Cardiac fibroblast (primary cell): ENCODE data around the gene NPAS3.

Experiments used
- DNase-seq, 2 donors: peaks; one replicate each; pipeline versions ENCODE4 v3.0.0 to v3.0.0-alpha.2; 2010; ENCODE audit warnings: low read depth in 2 of 2
- H3K4me3 ChIP-seq, 2 donors: replicated peaks in 1 of 2; 1 replicate in 1 of 2; 2 replicates in 1 of 2; pipeline ENCODE4 v1.5.1; 2011; ENCODE audit warnings: low read depth in 2 of 2, low read length in 2 of 2, mild to moderate bottlenecking in 2 of 2, moderate library complexity in 1 of 2
- CTCF ChIP-seq: IDR thresholded peaks from one replicate; pipeline ENCODE4 v1.5.1; 2011; ENCODE audit warnings: low read depth, mild to moderate bottlenecking, low read length, inconsistent platforms

The NPAS3 gene

GRCh38 chr14:33702293-33702692 is 763.6 kb downstream of the NPAS3 start:
- DNase-seq = no peak
- TF ChIP-seq CTCF = no peak
- H3K4me3 ChIP-seq = no peak overlapping the region

- no peak overlapping the region for H3K4me3 ChIP-seq
- DNase-seq = no peak
- no peak for TF ChIP-seq CTCF
Observed at GRCh38 chr14:33704481-33704880, 765.8 kb downstream of the NPAS3 start.

GRCh38 chr14:33705490-33705889 is 766.8 kb downstream of the NPAS3 start:
- no peak for TF ChIP-seq CTCF
- no peak overlapping the region for H3K4me3 ChIP-seq
- no peak for DNase-seq

GRCh38 chr14:33707716-33708115 is 769.0 kb downstream of the NPAS3 start:
- DNase-seq = no peak
- no peak for TF ChIP-seq CTCF
- H3K4me3 ChIP-seq = no peak overlapping the region

GRCh38 chr14:33709283-33709682 is 770.6 kb downstream of the NPAS3 start:
- DNase-seq = no peak
- TF ChIP-seq CTCF = no peak
- no peak overlapping the region for H3K4me3 ChIP-seq

GRCh38 chr14:33709711-33710110 is 771.0 kb downstream of the NPAS3 start:
- no peak for DNase-seq
- H3K4me3 ChIP-seq = no peak overlapping the region
- no peak for TF ChIP-seq CTCF

- DNase-seq = no peak
- no peak overlapping the region for H3K4me3 ChIP-seq
- TF ChIP-seq CTCF = no peak
Observed at GRCh38 chr14:33710273-33710672, 771.6 kb downstream of the NPAS3 start.
